Measurements from ENCODE around the gene LINGO1. TPM values are rescaled to one million over a fixed set of nuclear protein-coding genes. Genes with fewer than 3 reads are reported as not detected.

LINGO1 gene
- total and polyA plus RNA-seq, 8 donors = 0.25 to 1.3 (median 0.57) TPM; not detected in 4

GRCh38 chr15:77649017-77649416 is 16.3 kb upstream of the LINGO1 start:
- no peak overlapping the region for H3K4me3 ChIP-seq
- H3K27ac ChIP-seq = no peak overlapping the region
- H3K9me3 ChIP-seq = peaks cover 3 to 4% (median 4%) of the 10 kb centered on the region in 4 donors
- intact Hi-C loops (cut with DNase I; ENCODE audit: low total_unique reads) = no loop called here
- DNase-seq = no peak
- no peaks in the 10 kb centered on the region for H3K36me3 ChIP-seq
- no peaks in the 10 kb centered on the region for H3K4me1 ChIP-seq
- TF ChIP-seq POLR2AphosphoS5 (IDR thresholded peaks at IDR 0.05) (no peak), POLR2A (IDR thresholded peaks at IDR 0.05) (no peak), EP300 (IDR thresholded peaks at IDR 0.05) (no peak)
- TF ChIP-seq, protein P1, sequence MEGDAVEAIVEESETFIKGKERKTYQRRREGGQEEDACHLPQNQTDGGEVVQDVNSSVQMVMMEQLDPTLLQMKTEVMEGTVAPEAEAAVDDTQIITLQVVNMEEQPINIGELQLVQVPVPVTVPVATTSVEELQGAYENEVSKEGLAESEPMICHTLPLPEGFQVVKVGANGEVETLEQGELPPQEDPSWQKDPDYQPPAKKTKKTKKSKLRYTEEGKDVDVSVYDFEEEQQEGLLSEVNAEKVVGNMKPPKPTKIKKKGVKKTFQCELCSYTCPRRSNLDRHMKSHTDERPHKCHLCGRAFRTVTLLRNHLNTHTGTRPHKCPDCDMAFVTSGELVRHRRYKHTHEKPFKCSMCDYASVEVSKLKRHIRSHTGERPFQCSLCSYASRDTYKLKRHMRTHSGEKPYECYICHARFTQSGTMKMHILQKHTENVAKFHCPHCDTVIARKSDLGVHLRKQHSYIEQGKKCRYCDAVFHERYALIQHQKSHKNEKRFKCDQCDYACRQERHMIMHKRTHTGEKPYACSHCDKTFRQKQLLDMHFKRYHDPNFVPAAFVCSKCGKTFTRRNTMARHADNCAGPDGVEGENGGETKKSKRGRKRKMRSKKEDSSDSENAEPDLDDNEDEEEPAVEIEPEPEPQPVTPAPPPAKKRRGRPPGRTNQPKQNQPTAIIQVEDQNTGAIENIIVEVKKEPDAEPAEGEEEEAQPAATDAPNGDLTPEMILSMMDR (IDR thresholded peaks at IDR 0.05) = no peak
- peaks cover 0 to 23% (median 0%) of the 10 kb centered on the region in 3 donors for H3K27me3 ChIP-seq
- 63 to 74% (median 69%) methylated on average over 6 of the region's 6 CpGs for WGBS, 5 donors

DNA sequence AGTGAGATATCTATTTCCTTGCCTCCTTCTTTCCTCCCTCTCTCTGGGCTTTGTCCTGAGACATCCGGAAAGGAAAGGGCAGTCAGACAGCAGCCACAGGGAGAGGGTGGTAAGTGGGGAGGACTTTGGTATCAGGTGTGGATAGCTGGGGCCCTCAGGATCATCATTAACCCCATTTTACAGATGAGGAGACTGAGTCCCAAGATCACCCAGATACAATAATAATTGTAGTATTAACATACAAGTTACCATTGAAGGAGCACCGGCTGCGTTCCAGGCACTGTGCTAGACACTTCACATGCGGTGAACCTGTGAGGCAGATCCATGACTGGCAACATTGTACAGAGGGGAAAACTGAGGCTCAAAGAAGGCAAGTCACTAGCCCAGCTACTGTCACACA is 15.2 kb upstream of the LINGO1 start:
- WGBS, 5 donors = 90 to 94% (median 93%) methylated on average over 4 of the region's 4 CpGs
- DNase-seq = no peak
- intact Hi-C loops (cut with DNase I; ENCODE audit: low total_unique reads) = no loop called here
- H3K27me3 ChIP-seq = peaks cover 0 to 20% (median 0%) of the 10 kb centered on the region in 3 donors
- H3K4me1 ChIP-seq = no peaks in the 10 kb centered on the region
- H3K27ac ChIP-seq = no peak overlapping the region
- no peak overlapping the region for H3K4me3 ChIP-seq
- no peak for TF ChIP-seq POLR2AphosphoS5 (IDR thresholded peaks at IDR 0.05)
- no peak for TF ChIP-seq POLR2A (IDR thresholded peaks at IDR 0.05)
- TF ChIP-seq, protein P1 (IDR thresholded peaks at IDR 0.05) = no peak
- no peak for TF ChIP-seq EP300 (IDR thresholded peaks at IDR 0.05)
- no peaks in the 10 kb centered on the region for H3K36me3 ChIP-seq
- no peaks in the 10 kb centered on the region for H3K9me3 ChIP-seq

DNA sequence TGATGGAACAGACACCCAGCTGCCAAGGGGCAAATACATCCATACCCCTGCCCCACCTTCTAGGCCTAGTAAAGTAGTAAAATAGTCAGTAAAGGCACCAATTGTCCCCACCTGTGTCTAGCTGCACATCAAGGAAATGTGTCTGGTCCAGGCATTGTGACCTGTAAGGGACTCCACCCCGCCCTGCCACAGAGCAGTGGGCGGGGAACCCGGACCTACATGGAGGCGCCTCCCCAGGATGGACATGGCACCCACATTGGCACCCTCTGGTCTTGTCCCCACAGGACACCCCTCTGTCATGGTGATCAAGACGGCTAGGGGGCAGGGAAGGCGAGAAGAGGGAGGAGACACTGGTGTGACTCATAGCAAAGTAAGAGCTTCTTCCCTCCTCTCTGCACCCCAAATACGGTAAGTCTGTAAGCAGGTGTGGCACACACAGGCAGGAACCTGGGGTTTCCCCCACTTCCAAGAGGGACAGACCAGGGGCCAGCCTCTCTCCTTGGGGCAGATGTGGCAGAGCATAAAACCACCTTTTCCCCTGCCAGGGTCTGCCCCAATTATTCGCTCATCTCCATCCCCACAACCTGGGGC is 13.5 kb upstream of the LINGO1 start:
- Histone ChIP-seq H3K27ac (no peak overlapping the region), H3K4me3 (no peak overlapping the region), H3K4me1 (no peaks in the 10 kb centered on the region), H3K9me3 (no peaks in the 10 kb centered on the region), H3K27me3 (peaks cover 0 to 26% (median 0%) of the 10 kb centered on the region in 3 donors), H3K36me3 (no peaks in the 10 kb centered on the region)
- no peak for TF ChIP-seq EP300 (IDR thresholded peaks at IDR 0.05)
- no peak for TF ChIP-seq POLR2A (IDR thresholded peaks at IDR 0.05)
- WGBS, 5 donors = 63 to 82% (median 74%) methylated on average over 8 of the region's 8 CpGs
- intact Hi-C loops (cut with DNase I; ENCODE audit: low total_unique reads) = no loop called here
- DNase-seq = no peak

GRCh38 chr15:77645602-77646001 is 12.9 kb upstream of the LINGO1 start:
- no peak overlapping the region for H3K4me3 ChIP-seq
- peaks cover 0 to 32% (median 0%) of the 10 kb centered on the region in 3 donors for H3K27me3 ChIP-seq
- 67 to 77% (median 75%) methylated on average over 8 of the region's 8 CpGs for WGBS, 5 donors
- H3K9me3 ChIP-seq = no peaks in the 10 kb centered on the region
- intact Hi-C loops (cut with DNase I; ENCODE audit: low total_unique reads) = no loop called here
- DNase-seq = no peak
- no peaks in the 10 kb centered on the region for H3K36me3 ChIP-seq
- no peak overlapping the region for H3K27ac ChIP-seq
- no peaks in the 10 kb centered on the region for H3K4me1 ChIP-seq
- TF ChIP-seq POLR2A (IDR thresholded peaks at IDR 0.05) (no peak), EP300 (IDR thresholded peaks at IDR 0.05) (no peak), POLR2AphosphoS5 (IDR thresholded peaks at IDR 0.05) (no peak)
- TF ChIP-seq, protein P1 (IDR thresholded peaks at IDR 0.05) = no peak

DNA sequence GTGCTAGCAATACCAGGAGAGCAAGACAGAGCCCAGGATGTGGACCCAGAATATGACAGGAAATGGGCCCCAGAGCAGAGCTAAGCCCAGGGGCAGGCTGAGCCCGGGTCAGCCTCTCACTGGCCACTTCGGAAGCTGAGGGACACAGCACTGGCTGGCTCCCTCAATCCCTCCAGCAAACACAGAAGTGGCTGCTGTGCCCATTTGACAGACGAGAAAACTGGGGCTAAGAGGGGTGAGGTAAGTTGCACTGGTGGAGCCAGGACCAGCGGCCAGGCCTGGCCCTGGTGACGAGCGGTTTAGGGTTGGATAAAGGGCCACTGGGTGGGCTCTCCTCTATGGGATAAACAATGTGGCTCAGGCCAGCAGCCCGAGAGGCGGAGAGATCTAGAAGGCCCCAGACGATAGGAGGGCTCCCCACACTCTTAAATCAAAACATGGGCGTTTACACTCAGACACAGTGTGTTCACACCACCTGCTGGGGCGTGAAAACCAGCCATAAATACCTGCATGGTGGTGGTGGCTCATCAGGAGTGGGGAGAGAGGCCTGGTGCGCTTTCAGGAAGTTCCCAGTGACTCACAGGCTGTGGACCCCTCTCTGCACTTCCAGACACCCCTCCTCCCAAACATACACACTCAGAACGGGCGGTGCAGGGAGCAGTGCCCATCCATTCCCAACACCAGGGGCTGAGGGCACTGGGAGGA is 12.0 kb upstream of the LINGO1 start:
- peaks cover 0 to 33% (median 0%) of the 10 kb centered on the region in 3 donors for H3K27me3 ChIP-seq
- WGBS, 5 donors = 73 to 84% (median 78%) methylated on average over 7 to 14 of the region's 14 CpGs
- TF ChIP-seq POLR2AphosphoS5 (IDR thresholded peaks at IDR 0.05) (no peak), POLR2A (IDR thresholded peaks at IDR 0.05) (no peak), EP300 (IDR thresholded peaks at IDR 0.05) (no peak)
- TF ChIP-seq, protein P1 (IDR thresholded peaks at IDR 0.05) = no peak
- no peak overlapping the region for H3K27ac ChIP-seq
- no peak overlapping the region for H3K4me3 ChIP-seq
- intact Hi-C loops (cut with DNase I; ENCODE audit: low total_unique reads) = no loop called here
- H3K9me3 ChIP-seq = no peaks in the 10 kb centered on the region
- H3K36me3 ChIP-seq = no peaks in the 10 kb centered on the region
- H3K4me1 ChIP-seq = no peaks in the 10 kb centered on the region
- DNase-seq = no peak
